DOHH2 (cell line): ENCODE data around the gene CNTNAP5.

Experiments used
- H3F3A ChIP-seq: fragments of 200-600 bp; sonication (generic), shearing (Covaris generic); 2 replicates; pipeline ENCODE4 v1.6.0; 2016; ENCODE audit warnings: antibody characterized with exemption, mild to moderate bottlenecking; ENCODE audit not compliant: control insufficient read depth, insufficient read depth
- H3K27ac ChIP-seq: fragments of 200-600 bp; sonication (generic); 2 replicates; pipeline ENCODE4 v1.5.1; 2014; ENCODE audit warnings: low read depth, mild to moderate bottlenecking, low read length, moderate library complexity
- H3K27me3 ChIP-seq: fragments of 200-600 bp; sonication (generic); 2 replicates; pipeline ENCODE4 v1.6.1; 2014; ENCODE audit warnings: mild to moderate bottlenecking, low read length, mixed read lengths; ENCODE audit not compliant: control insufficient read depth
- H3K36me3 ChIP-seq: fragments of 200-600 bp; sonication (generic); 2 replicates; pipeline ENCODE4 v1.6.1; 2014; ENCODE audit warnings: mild to moderate bottlenecking, low read length, moderate library complexity, mixed read lengths; ENCODE audit not compliant: control insufficient read depth
- H3K4me1 ChIP-seq: fragments of 200-600 bp; sonication (generic); 2 replicates; pipeline ENCODE4 v1.6.1; 2014; ENCODE audit warnings: mild to moderate bottlenecking, low read length, mixed read lengths; ENCODE audit not compliant: control insufficient read depth
- H3K4me2 ChIP-seq: fragments of 200-600 bp; sonication (generic); 2 replicates; pipeline ENCODE4 v1.6.0; 2014; ENCODE audit warnings: mild to moderate bottlenecking, low read length, moderate library complexity
- H3K4me3 ChIP-seq: fragments of 200-600 bp; sonication (generic); 2 replicates; pipeline ENCODE4 v1.5.1; 2014; ENCODE audit warnings: mild to moderate bottlenecking, low read length, mixed read lengths
- H3K79me2 ChIP-seq: fragments of 200-600 bp; sonication (generic); 2 replicates; pipeline ENCODE4 v1.6.1; 2014; ENCODE audit warnings: mild to moderate bottlenecking, low read length, mixed read lengths; ENCODE audit not compliant: control insufficient read depth
- H3K9me2 ChIP-seq: fragments of 200-600 bp; sonication (generic); replicated peaks from 2 replicates; pipeline ENCODE4 v1.6.1; 2014; ENCODE audit warnings: mild to moderate bottlenecking, low read length, mixed read lengths; ENCODE audit not compliant: control insufficient read depth
- H3K9me3 ChIP-seq: fragments of 200-600 bp; sonication (generic); 2 replicates; pipeline ENCODE4 v1.6.1; 2014; ENCODE audit warnings: antibody characterized with exemption, low read length, mixed read lengths; ENCODE audit not compliant: control insufficient read depth, insufficient read depth
- H4K20me1 ChIP-seq: fragments of 200-600 bp; sonication (generic); 2 replicates; pipeline ENCODE4 v1.6.0; 2014; ENCODE audit warnings: low read depth, mild to moderate bottlenecking, antibody characterized with exemption, low read length, moderate library complexity; ENCODE audit not compliant: control insufficient read depth, insufficient read depth
- EZH2phosphoT487 ChIP-seq: fragments of 200-600 bp; sonication (generic); IDR thresholded peaks from 2 replicates; pipeline ENCODE4 v1.6.1; 2017; ENCODE audit warnings: borderline replicate concordance, mild to moderate bottlenecking, antibody characterized with exemption, low read length, moderate library complexity, mixed read lengths
- TF ChIP-seq, protein P1 (sequence below): fragments of 200-600 bp; sonication (generic); IDR thresholded peaks from one replicate; pipeline ENCODE4 v1.5.1; 2014; ENCODE audit warnings: antibody characterized with exemption, mild to moderate bottlenecking, low read depth, low read length; ENCODE audit not compliant: poor library complexity, severe bottlenecking

Gene CNTNAP5

DNA sequence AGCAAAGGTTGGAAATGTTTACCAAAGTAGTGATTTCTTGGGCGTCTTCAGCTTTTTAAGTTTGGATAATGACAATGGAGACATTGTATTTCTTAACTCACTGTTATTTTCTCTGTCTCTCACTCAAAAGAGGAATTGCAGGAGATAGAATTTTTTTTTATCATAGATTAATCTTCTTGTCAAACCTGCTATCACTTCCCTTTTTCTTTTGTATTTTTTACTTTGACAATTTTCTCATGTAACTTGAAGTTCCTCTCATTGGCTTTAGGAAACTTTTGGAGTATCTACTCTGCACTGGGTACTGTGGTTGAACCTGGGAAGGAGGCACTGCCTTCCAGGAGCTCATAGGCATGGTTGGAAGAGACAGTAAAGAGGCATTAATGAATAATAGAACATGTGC is 489.1 kb downstream of the CNTNAP5 start:
- no peak overlapping the region for H3K4me3 ChIP-seq
- H3K4me1 ChIP-seq = no peaks in the 10 kb centered on the region
- H3K36me3 ChIP-seq = no peaks in the 10 kb centered on the region
- H3K79me2 ChIP-seq = no peaks in the 10 kb centered on the region
- no peak overlapping the region for H3K27ac ChIP-seq
- H4K20me1 ChIP-seq = no peaks in the 10 kb centered on the region
- TF ChIP-seq, protein P1, sequence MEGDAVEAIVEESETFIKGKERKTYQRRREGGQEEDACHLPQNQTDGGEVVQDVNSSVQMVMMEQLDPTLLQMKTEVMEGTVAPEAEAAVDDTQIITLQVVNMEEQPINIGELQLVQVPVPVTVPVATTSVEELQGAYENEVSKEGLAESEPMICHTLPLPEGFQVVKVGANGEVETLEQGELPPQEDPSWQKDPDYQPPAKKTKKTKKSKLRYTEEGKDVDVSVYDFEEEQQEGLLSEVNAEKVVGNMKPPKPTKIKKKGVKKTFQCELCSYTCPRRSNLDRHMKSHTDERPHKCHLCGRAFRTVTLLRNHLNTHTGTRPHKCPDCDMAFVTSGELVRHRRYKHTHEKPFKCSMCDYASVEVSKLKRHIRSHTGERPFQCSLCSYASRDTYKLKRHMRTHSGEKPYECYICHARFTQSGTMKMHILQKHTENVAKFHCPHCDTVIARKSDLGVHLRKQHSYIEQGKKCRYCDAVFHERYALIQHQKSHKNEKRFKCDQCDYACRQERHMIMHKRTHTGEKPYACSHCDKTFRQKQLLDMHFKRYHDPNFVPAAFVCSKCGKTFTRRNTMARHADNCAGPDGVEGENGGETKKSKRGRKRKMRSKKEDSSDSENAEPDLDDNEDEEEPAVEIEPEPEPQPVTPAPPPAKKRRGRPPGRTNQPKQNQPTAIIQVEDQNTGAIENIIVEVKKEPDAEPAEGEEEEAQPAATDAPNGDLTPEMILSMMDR = no peak
- no peak for TF ChIP-seq EZH2phosphoT487
- no peaks in the 10 kb centered on the region for H3F3A ChIP-seq
- peaks cover 9% of the 10 kb centered on the region; the same call in 1 of the 2 replicates for H3K9me3 ChIP-seq
- H3K9me2 ChIP-seq = no peaks in the 10 kb centered on the region
- H3K27me3 ChIP-seq = no peaks in the 10 kb centered on the region
- H3K4me2 ChIP-seq = no peak overlapping the region

DNA sequence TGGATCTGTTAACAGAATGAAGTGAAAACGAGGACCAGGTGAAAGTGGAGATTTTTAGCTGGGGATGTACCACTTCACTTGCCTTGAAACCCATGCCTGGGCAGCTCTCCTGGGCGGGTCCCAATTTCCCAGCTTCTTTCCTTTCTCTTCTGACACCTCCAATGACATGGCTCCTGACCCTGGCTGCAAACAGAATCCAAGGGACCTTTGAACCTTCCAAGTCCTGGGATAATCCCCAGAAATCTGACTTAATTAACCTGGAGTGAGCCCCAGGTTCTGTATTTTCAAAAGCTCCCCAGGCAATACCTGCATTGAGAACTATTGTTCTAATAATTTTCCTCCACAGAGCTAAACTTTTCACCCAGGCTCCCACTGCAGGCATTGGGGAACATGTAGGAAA is 495.9 kb downstream of the CNTNAP5 start:
- H3K4me3 ChIP-seq = no peak overlapping the region
- no peaks in the 10 kb centered on the region for H3K36me3 ChIP-seq
- no peaks in the 10 kb centered on the region for H3K4me1 ChIP-seq

DNA sequence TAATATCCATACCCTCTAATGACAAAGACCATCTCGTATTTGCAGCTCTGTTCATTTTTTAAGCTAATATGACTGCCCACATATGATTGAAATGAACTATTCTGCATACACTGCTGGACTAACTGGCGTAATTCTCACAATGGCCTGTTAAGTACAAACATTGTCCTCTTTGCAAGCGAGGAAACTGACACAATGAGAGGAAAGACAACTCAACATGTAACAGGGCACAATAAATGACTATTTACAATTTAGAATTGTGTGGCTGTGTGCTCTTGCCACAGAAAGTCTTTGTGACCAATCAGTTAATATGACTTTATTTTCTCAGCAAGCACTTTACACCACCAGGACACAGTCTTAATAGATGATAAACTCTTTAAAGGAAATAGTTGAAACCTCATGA is 498.0 kb downstream of the CNTNAP5 start:
- Histone ChIP-seq H3K4me3 (no peak overlapping the region), H4K20me1 (no peaks in the 10 kb centered on the region), H3K27me3 (no peaks in the 10 kb centered on the region), H3K4me1 (no peaks in the 10 kb centered on the region), H3K79me2 (no peaks in the 10 kb centered on the region), H3K36me3 (no peaks in the 10 kb centered on the region), H3K4me2 (no peak overlapping the region), H3K9me2 (no peaks in the 10 kb centered on the region), H3K27ac (no peak overlapping the region), H3F3A (no peaks in the 10 kb centered on the region), H3K9me3 (no peaks in the 10 kb centered on the region)
- TF ChIP-seq, protein P1 = no peak
- TF ChIP-seq EZH2phosphoT487 = no peak

More for the DNA sequence above, 495.9 kb downstream of the CNTNAP5 start:
- no peaks in the 10 kb centered on the region for H3K79me2 ChIP-seq
- H3K9me2 ChIP-seq = no peaks in the 10 kb centered on the region
- no peaks in the 10 kb centered on the region for H3F3A ChIP-seq
- H4K20me1 ChIP-seq = no peaks in the 10 kb centered on the region
- TF ChIP-seq, protein P1 = no peak
- TF ChIP-seq EZH2phosphoT487 = no peak
- no peaks in the 10 kb centered on the region for H3K27me3 ChIP-seq
- no peak overlapping the region for H3K4me2 ChIP-seq
- peaks cover 9% of the 10 kb centered on the region; the same call in 1 of the 2 replicates for H3K9me3 ChIP-seq
- H3K27ac ChIP-seq = no peak overlapping the region
